ENCODE results near the gene CCDC158. TPM values are rescaled to one million over a fixed set of nuclear protein-coding genes. Genes with fewer than 3 reads are reported as not detected.
A peak's percentile ranks its signal among the peaks of the same experiment; 100 is the strongest.
"Not testable (repeated sequence)": the region's sequence is repeated elsewhere in the genome, so short reads cannot be mapped to it uniquely, and the experiment has no call there.

Gene CCDC158
- total RNA-seq, 2 donors from 2014 or later: 1.8 to 2.8 TPM

GRCh38 chr4:76458825-76459224 is 37.9 kb upstream of the CCDC158 start:
- DNase-seq (ENCODE audit: low spot score) (no peak), ATAC-seq (ENCODE audit: insufficient number of reproducible peaks, low FRiP score, low read depth) (no peak)
- H3K36me3 ChIP-seq: no peaks in the 10 kb centered on the region
- peak overlapping the region; percentile 32 to 55 for H3K27ac ChIP-seq
- H3K9me3 ChIP-seq: no peaks in the 10 kb centered on the region
- H3K27me3 ChIP-seq (replicated peaks; ENCODE audit: insufficient read depth): no peaks in the 10 kb centered on the region
- peak overlapping the region; percentile 9 for H3K4me3 ChIP-seq
- peaks cover 0 to 16% of the 10 kb centered on the region in 2 donors for H3K4me1 ChIP-seq (ENCODE audit: control insufficient read depth in 1 of 2, low read depth in 2 of 2)
- TF ChIP-seq CTCF (IDR thresholded peaks at IDR 0.05): no peak

- DNase-seq (ENCODE audit: low spot score) (no peak), ATAC-seq (ENCODE audit: insufficient number of reproducible peaks, low FRiP score, low read depth) (no peak)
- Histone ChIP-seq H3K27ac (no peak overlapping the region), H3K4me3 (no peak overlapping the region), H3K36me3 (no peaks in the 10 kb centered on the region), H3K4me1 (ENCODE audit: control insufficient read depth in 1 of 2, low read depth in 2 of 2) (peaks cover 0 to 16% of the 10 kb centered on the region in 2 donors), H3K27me3 (replicated peaks; ENCODE audit: insufficient read depth) (no peaks in the 10 kb centered on the region), H3K9me3 (no peaks in the 10 kb centered on the region)
- TF ChIP-seq CTCF (IDR thresholded peaks at IDR 0.05): no peak
These were observed 37.4 kb upstream of the CCDC158 start for GRCh38 chr4:76458297-76458696.

GRCh38 chr4:76457885-76458284 is 36.9 kb upstream of the CCDC158 start:
- Histone ChIP-seq H3K9me3 (no peaks in the 10 kb centered on the region), H3K27me3 (replicated peaks; ENCODE audit: insufficient read depth) (no peaks in the 10 kb centered on the region), H3K36me3 (no peaks in the 10 kb centered on the region), H3K4me1 (ENCODE audit: control insufficient read depth in 1 of 2, low read depth in 2 of 2) (peaks cover 0 to 16% of the 10 kb centered on the region in 2 donors), H3K27ac (no peak overlapping the region), H3K4me3 (no peak overlapping the region)
- no peak for TF ChIP-seq CTCF (IDR thresholded peaks at IDR 0.05)
- no peak for ATAC-seq (ENCODE audit: insufficient number of reproducible peaks, low FRiP score, low read depth)
- no peak for DNase-seq (ENCODE audit: low spot score)

- H3K27me3 ChIP-seq (replicated peaks; ENCODE audit: insufficient read depth); H3K9me3 ChIP-seq; H3K4me3 ChIP-seq; H3K27ac ChIP-seq; DNase-seq (ENCODE audit: low spot score); ATAC-seq (ENCODE audit: insufficient number of reproducible peaks, low FRiP score, low read depth); H3K36me3 ChIP-seq: not testable (repeated sequence)
- peaks cover 1 to 19% of the 10 kb centered on the region in 2 donors for H3K4me1 ChIP-seq (ENCODE audit: control insufficient read depth in 1 of 2, low read depth in 2 of 2)
These were observed 33.1 kb upstream of the CCDC158 start for GRCh38 chr4:76454073-76454472.

- Histone ChIP-seq H3K36me3 (no peaks in the 10 kb centered on the region), H3K27ac (no peak overlapping the region), H3K9me3 (no peaks in the 10 kb centered on the region), H3K27me3 (replicated peaks; ENCODE audit: insufficient read depth) (no peaks in the 10 kb centered on the region), H3K4me1 (ENCODE audit: control insufficient read depth in 1 of 2, low read depth in 2 of 2) (peaks cover 3 to 20% of the 10 kb centered on the region in 2 donors), H3K4me3 (no peak overlapping the region)
- DNase-seq (ENCODE audit: low spot score) (no peak), ATAC-seq (ENCODE audit: insufficient number of reproducible peaks, low FRiP score, low read depth) (no peak)
- TF ChIP-seq CTCF (IDR thresholded peaks at IDR 0.05): no peak
These were observed 32.3 kb upstream of the CCDC158 start for GRCh38 chr4:76453232-76453631.

- DNase-seq (ENCODE audit: low spot score) (no peak), ATAC-seq (ENCODE audit: insufficient number of reproducible peaks, low FRiP score, low read depth) (no peak)
- Histone ChIP-seq H3K36me3 (no peaks in the 10 kb centered on the region), H3K27me3 (replicated peaks; ENCODE audit: insufficient read depth) (no peaks in the 10 kb centered on the region), H3K27ac (peak overlapping the region in 1 of 2 donors; percentile 18), H3K4me3 (no peak overlapping the region), H3K9me3 (no peaks in the 10 kb centered on the region), H3K4me1 (ENCODE audit: control insufficient read depth in 1 of 2, low read depth in 2 of 2) (peaks cover 3 to 34% of the 10 kb centered on the region in 2 donors)
- no peak for TF ChIP-seq CTCF (IDR thresholded peaks at IDR 0.05)
These were observed 28.9 kb upstream of the CCDC158 start for GRCh38 chr4:76449833-76450232.
